Sigmoid colon (tissue), 4 donors: ENCODE measurements around the gene SESN3.

Experiments
- EP300 ChIP-seq, 4 donors: sonication (generic); formaldehyde crosslinking; IDR thresholded peaks; one replicate each; pipeline ENCODE4 v1.6.1; 2017; ENCODE audit warnings: antibody characterized with exemption in 4 of 4
- TF ChIP-seq, protein P1 (sequence below), 4 experiments: fragments of 450-650 bp in 3 of 4; fragments of 200-600 bp in 1 of 4; IDR thresholded peaks; one replicate each; pipeline ENCODE4 v1.5.1; 2016 to 2019; ENCODE audit warnings: antibody characterized with exemption in 4 of 4, mild to moderate bottlenecking in 3 of 4, moderate library complexity in 2 of 4

GRCh38 chr11:95200781-95201457 is 30.1 kb downstream of the SESN3 start:
- TF ChIP-seq, protein P1, sequence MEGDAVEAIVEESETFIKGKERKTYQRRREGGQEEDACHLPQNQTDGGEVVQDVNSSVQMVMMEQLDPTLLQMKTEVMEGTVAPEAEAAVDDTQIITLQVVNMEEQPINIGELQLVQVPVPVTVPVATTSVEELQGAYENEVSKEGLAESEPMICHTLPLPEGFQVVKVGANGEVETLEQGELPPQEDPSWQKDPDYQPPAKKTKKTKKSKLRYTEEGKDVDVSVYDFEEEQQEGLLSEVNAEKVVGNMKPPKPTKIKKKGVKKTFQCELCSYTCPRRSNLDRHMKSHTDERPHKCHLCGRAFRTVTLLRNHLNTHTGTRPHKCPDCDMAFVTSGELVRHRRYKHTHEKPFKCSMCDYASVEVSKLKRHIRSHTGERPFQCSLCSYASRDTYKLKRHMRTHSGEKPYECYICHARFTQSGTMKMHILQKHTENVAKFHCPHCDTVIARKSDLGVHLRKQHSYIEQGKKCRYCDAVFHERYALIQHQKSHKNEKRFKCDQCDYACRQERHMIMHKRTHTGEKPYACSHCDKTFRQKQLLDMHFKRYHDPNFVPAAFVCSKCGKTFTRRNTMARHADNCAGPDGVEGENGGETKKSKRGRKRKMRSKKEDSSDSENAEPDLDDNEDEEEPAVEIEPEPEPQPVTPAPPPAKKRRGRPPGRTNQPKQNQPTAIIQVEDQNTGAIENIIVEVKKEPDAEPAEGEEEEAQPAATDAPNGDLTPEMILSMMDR (IDR thresholded peaks at IDR 0.05) = no peak
- TF ChIP-seq EP300 (IDR thresholded peaks at IDR 0.05) = no peak
